Endothelial cell of coronary artery (primary cell): ENCODE data around the gene CCDC74B. TPM values are rescaled to one million over a fixed set of nuclear protein-coding genes. Genes with fewer than 3 reads are reported as not detected.

Experiments
- total RNA-seq: library from RNA; depleted of rRNA; stranded (reverse); fragments of >200 nt; gene quantifications from 2 replicates; pipeline ENCODE4 v1.2.3, GENCODE V29; 2014

Gene CCDC74B
- 0.72 and 0.85 TPM in 2 replicates for total RNA-seq

GRCh38 chr2:130145006-130145414 lies at the start of gene CCDC74B:
TSS of gene CCDC74B (minus strand) at chr2:130145112. CDS start at chr2:130144996, 116 bp downstream.

GRCh38 chr2:130181880-130182682 lies 37.2 kb upstream of the CCDC74B start, which contains the start of gene MZT2B:
TSS of gene MZT2B (plus strand) at chr2:130182262. CDS start at chr2:130182283, 21 bp downstream.

GRCh38 chr2:130181325-130181879 lies 36.5 kb upstream of the CCDC74B start, which contains the start of gene SMPD4:
TSS of gene SMPD4 (minus strand) at chr2:130181602. CDS start at chr2:130176592, 5,010 bp downstream.

GRCh38 chr2:130129120-130129829 lies 15.6 kb downstream of the CCDC74B start, which contains the start of gene POTEF:
TSS of gene POTEF (minus strand) at chr2:130129222. CDS start at chr2:130120515, 8,707 bp downstream.

Other genes with a start within 250 kb of the CCDC74B start
- under 0.01 TPM in 1 of 2 replicates, not detected in the other for gene RAB6C, start 165.4 kb downstream of the CCDC74B start, total RNA-seq
- gene POTEF, start 15.9 kb downstream of the CCDC74B start, total RNA-seq = 0.09 TPM in 2 replicates
- 10.3 and 12.9 TPM in 2 replicates for gene SMPD4, start 36.5 kb upstream of the CCDC74B start, total RNA-seq
- 165 and 219 TPM in 2 replicates for gene MZT2B, start 37.1 kb upstream of the CCDC74B start, total RNA-seq
- not detected in 2 replicates for gene TUBA3E, start 53.3 kb upstream of the CCDC74B start, total RNA-seq
- 120 and 123 TPM in 2 replicates for gene IMP4, start 197.8 kb upstream of the CCDC74B start, total RNA-seq
- gene PTPN18, start 210.9 kb upstream of the CCDC74B start, total RNA-seq = 10.2 and 16.9 TPM in 2 replicates